Measurements from ENCODE around the gene RBM6.
A peak's percentile ranks its signal among the peaks of the same experiment; 100 is the strongest.

RBM6 gene

DNA sequence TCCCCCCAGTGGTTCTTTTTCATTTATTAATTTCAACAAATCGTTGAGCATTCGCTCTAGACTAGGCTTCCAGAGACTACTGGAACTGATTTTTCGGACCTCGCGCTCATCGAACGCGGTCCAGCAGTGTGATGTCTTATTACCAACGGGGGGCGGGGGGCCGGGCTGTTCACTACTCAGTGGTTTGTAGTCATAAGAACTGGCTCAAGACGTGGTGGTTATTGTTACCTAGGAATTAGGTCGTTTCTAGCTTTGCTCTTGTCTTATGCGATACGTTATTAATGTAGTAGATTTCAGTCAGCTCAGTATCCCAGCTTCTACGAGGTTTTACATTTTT lies 149.6 kb downstream of the RBM6 start:
- peaks cover 46% of the 10 kb centered on the region for H3K36me3 ChIP-seq
- TF ChIP-seq, protein P1, sequence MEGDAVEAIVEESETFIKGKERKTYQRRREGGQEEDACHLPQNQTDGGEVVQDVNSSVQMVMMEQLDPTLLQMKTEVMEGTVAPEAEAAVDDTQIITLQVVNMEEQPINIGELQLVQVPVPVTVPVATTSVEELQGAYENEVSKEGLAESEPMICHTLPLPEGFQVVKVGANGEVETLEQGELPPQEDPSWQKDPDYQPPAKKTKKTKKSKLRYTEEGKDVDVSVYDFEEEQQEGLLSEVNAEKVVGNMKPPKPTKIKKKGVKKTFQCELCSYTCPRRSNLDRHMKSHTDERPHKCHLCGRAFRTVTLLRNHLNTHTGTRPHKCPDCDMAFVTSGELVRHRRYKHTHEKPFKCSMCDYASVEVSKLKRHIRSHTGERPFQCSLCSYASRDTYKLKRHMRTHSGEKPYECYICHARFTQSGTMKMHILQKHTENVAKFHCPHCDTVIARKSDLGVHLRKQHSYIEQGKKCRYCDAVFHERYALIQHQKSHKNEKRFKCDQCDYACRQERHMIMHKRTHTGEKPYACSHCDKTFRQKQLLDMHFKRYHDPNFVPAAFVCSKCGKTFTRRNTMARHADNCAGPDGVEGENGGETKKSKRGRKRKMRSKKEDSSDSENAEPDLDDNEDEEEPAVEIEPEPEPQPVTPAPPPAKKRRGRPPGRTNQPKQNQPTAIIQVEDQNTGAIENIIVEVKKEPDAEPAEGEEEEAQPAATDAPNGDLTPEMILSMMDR (IDR thresholded peaks at IDR 0.05), result no peak
- peak overlapping the region; percentile 86 to 94 for H3K4me3 ChIP-seq (ENCODE audit: low read depth in 1 of 2, low read length in 1 of 2)
- H3K4me1 ChIP-seq (ENCODE audit: control insufficient read depth in 1 of 2, insufficient read depth in 1 of 2, low read depth in 1 of 2, low read length in 1 of 2), result peaks cover 26% of the 10 kb centered on the region in 2 experiments
- H3K9me3 ChIP-seq, result no peaks in the 10 kb centered on the region
- no peaks in the 10 kb centered on the region for H3K27me3 ChIP-seq
- H3K27ac ChIP-seq, result peak overlapping the region; percentile 91

DNA sequence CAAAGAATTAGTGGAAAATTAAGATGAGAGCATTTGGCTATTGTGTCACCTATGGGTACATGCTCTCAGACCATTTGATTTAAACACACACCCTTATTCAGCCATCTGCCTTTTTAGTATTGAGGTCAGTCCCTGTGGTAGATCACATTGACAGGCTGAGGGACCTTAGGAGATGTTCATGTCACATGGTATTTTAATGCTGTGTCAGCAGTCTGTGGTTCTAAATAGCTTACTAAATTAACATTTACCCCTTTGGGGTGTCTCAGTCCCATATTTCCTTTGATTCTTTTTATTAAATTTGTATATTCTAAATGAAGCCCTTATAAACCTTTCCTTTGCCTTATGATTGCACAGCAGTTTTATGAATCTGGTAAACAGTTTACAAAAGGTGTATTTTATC lies 151.0 kb downstream of the RBM6 start:
- TF ChIP-seq, protein P1 (IDR thresholded peaks at IDR 0.05), result no peak
- Histone ChIP-seq H3K9me3 (no peaks in the 10 kb centered on the region), H3K27ac (peak overlapping the region; percentile 91), H3K36me3 (peaks cover 60% of the 10 kb centered on the region), H3K4me3 (ENCODE audit: low read depth in 1 of 2, low read length in 1 of 2) (no peak overlapping the region), H3K27me3 (no peaks in the 10 kb centered on the region), H3K4me1 (ENCODE audit: control insufficient read depth in 1 of 2, insufficient read depth in 1 of 2, low read depth in 1 of 2, low read length in 1 of 2) (peaks cover 26% of the 10 kb centered on the region in 2 experiments)

DNA sequence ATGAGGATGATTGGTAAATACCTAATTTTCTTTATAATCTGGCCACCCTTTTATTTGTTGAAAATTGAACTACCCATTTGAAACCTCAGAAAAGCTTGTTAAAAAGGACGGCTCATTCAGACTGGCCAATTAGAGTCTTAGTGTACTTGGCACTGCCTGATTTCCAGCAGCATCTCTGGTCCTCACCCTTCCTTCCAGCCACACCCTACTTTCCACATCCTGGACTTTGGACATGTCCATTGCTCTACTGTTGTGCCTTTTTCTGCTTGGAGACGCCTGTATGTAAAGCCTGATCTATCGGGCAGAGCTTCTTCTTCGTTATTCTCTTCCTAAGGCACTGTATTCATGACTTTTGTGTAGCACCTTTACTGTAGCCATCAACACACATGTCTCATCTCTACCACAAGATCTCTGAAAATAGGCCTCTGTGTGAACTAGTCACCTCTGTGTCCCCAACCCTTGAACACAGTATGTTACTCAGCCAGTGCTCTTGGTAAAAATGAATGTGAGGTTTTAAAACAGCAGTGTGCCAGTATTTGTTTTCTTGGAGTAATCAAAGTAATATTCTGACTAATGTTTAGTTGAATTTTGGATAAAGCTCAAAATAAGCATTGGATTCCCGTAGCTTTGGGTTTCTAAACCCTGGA lies 155.5 kb downstream of the RBM6 start:
- Histone ChIP-seq H3K4me1 (ENCODE audit: control insufficient read depth in 1 of 2, insufficient read depth in 1 of 2, low read depth in 1 of 2, low read length in 1 of 2) (peaks cover 10 to 12% of the 10 kb centered on the region in 2 experiments), H3K36me3 (peaks cover 100% of the 10 kb centered on the region), H3K27me3 (no peaks in the 10 kb centered on the region), H3K4me3 (ENCODE audit: low read depth in 1 of 2, low read length in 1 of 2) (no peak overlapping the region), H3K27ac (no peak overlapping the region), H3K9me3 (no peaks in the 10 kb centered on the region)
- TF ChIP-seq, protein P1 (IDR thresholded peaks at IDR 0.05), result no peak

DNA sequence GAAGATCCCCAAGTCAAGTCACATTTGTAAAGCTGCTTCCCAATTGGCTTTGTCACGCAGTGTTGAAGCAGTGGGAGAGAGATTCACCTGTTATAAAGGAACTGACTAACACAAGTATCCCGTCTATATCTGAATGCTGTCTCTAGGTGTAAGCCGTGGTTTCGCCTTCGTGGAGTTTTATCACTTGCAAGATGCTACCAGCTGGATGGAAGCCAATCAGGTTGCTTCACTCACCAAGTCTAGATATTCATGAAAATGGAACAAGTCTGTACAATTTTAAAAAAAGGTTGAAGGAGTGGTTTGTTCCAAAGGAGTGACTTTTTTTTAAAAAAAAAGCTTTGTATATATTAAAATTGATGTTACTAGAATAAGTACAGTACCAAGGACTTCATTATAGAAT lies 160.4 kb downstream of the RBM6 start:
- peaks cover 7% of the 10 kb centered on the region for H3K9me3 ChIP-seq

DNA sequence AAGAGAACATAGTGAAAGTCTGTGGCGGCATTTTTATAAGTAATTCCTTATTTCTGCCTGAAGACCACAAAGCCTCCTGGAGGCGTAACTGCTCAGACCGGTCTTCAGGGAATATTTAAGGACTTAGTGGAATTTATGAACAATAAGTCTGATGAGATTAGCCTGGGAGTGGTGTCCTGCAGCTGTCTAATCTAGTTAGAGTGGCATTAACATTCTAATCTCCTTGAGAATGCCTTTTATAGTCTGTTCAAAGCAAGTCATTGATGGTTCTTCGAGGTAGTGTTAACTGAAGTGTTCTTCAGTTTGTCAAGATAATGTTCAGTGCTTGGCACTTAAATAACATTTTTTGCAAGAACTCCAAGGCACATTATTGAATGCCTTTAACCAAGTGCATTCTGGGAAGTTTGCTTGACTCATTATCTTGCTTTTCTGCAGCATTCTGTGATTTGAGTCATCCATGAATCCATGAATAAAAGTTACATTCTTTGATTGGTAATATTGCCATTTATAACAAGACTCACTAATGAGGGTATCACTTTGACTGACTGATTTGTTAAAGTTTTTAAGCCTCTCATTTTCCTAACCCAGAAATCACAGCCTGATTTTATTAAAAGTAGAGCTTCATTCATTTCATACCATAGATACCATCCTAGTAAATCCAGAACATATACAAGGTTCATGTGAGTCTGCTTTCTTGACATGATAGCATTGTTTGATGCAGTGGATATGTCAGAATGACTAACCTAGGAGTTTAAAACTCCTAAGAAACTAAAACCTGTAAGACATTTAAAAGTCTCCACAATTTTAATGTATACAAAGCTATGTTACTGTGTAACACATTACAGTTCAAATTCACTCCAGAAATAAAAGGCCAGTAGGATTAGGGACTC lies 161.3 kb downstream of the RBM6 start:
- TF ChIP-seq, protein P1 (IDR thresholded peaks at IDR 0.05), result no peak
- Histone ChIP-seq H3K27ac (no peak overlapping the region), H3K36me3 (peaks cover 100% of the 10 kb centered on the region), H3K4me3 (ENCODE audit: low read depth in 1 of 2, low read length in 1 of 2) (no peak overlapping the region), H3K4me1 (ENCODE audit: control insufficient read depth in 1 of 2, insufficient read depth in 1 of 2, low read depth in 1 of 2, low read length in 1 of 2) (no peaks in the 10 kb centered on the region), H3K9me3 (peaks cover 11% of the 10 kb centered on the region), H3K27me3 (no peaks in the 10 kb centered on the region)

More for the DNA sequence above, 160.4 kb downstream of the RBM6 start:
- TF ChIP-seq, protein P1 (IDR thresholded peaks at IDR 0.05), result no peak
- no peak overlapping the region for H3K27ac ChIP-seq
- no peaks in the 10 kb centered on the region for H3K4me1 ChIP-seq (ENCODE audit: control insufficient read depth in 1 of 2, insufficient read depth in 1 of 2, low read depth in 1 of 2, low read length in 1 of 2)
- no peaks in the 10 kb centered on the region for H3K27me3 ChIP-seq
- no peak overlapping the region for H3K4me3 ChIP-seq (ENCODE audit: low read depth in 1 of 2, low read length in 1 of 2)
- peaks cover 100% of the 10 kb centered on the region for H3K36me3 ChIP-seq
